Body of pancreas (tissue), 4 donors: Measurements from ENCODE around the gene MEF2D. TPM values are rescaled to one million over a fixed set of nuclear protein-coding genes. Genes with fewer than 3 reads are reported as not detected.

ENCODE experiments used
- ATAC-seq: fragments of 150-250 bp; one replicate; pipeline ENCODE4 v1.9.1; 2016
- DNase-seq, 4 donors: peaks; one replicate each; pipeline ENCODE4 v3.0.0-alpha.2; 2019
- H3K27ac ChIP-seq, 4 donors: fragments of 200-600 bp; sonication (generic); 1 replicate in 3 of 4; 2 replicates in 1 of 4; pipeline versions ENCODE4 v1.5.1 to v1.6.1; 2016 to 2019; ENCODE audit warnings: mild to moderate bottlenecking in 1 of 4, mixed read lengths in 1 of 4, moderate library complexity in 1 of 4
- H3K27me3 ChIP-seq, 2 donors: fragments of 200-600 bp; sonication (generic); one replicate each; pipeline ENCODE4 v1.6.0; 2016; ENCODE audit warnings: mild to moderate bottlenecking in 1 of 2
- H3K36me3 ChIP-seq, 2 donors: fragments of 200-600 bp; sonication (generic); replicated peaks in 1 of 2; 2 replicates each; pipeline ENCODE4 v1.5.1; 2016; ENCODE audit warnings: low read depth in 2 of 2; ENCODE audit not compliant: insufficient read depth in 1 of 2
- H3K4me1 ChIP-seq: fragments of 200-600 bp; sonication (generic); one replicate; pipeline ENCODE4 v1.6.0; 2016
- H3K4me3 ChIP-seq, 2 donors: fragments of 200-600 bp; sonication (generic); 1 replicate in 1 of 2; 2 replicates in 1 of 2; pipeline ENCODE4 v1.5.1; 2016 to 2019
- H3K9me3 ChIP-seq, 3 donors: fragments of 200-600 bp; sonication (generic); 1 replicate in 2 of 3; 2 replicates in 1 of 3; pipeline ENCODE4 v1.5.1; 2016
- POLR2A ChIP-seq, 3 donors: fragments of 450-650 bp; IDR thresholded peaks; one replicate each; pipeline ENCODE4 v1.6.1; 2016; ENCODE audit warnings: antibody characterized with exemption in 3 of 3, mild to moderate bottlenecking in 2 of 3
- WGBS, 2 donors: methylation state at CpG; one replicate each; pipeline ENCODE4 v1.1.5; 2017; 5-methylcytosine and 5-hydroxymethylcytosine counted together
- intact Hi-C: fragments of 100-400 bp; cut with DNase I; formaldehyde crosslinking; loops from one replicate; pipeline ENCODE4 v1.15.1; 2023
- total RNA-seq, 2 donors: library from RNA; depleted of rRNA; stranded (reverse); fragments of >200 nt; gene quantifications; one replicate each; pipeline ENCODE4 v1.1.0, GENCODE V29; 2016
- TF ChIP-seq, protein P1 (sequence below), 7 experiments: fragments of 450-650 bp in 4 of 7; fragments of 200-600 bp in 3 of 7; sonication (generic) in 3 of 7; IDR thresholded peaks; one replicate each; pipeline ENCODE4 v1.5.1; 2016 to 2019; ENCODE audit warnings: antibody characterized with exemption in 7 of 7

The MEF2D gene
- total RNA-seq, 2 donors from 2014 or later, result 15.6 to 18.1 TPM

DNA sequence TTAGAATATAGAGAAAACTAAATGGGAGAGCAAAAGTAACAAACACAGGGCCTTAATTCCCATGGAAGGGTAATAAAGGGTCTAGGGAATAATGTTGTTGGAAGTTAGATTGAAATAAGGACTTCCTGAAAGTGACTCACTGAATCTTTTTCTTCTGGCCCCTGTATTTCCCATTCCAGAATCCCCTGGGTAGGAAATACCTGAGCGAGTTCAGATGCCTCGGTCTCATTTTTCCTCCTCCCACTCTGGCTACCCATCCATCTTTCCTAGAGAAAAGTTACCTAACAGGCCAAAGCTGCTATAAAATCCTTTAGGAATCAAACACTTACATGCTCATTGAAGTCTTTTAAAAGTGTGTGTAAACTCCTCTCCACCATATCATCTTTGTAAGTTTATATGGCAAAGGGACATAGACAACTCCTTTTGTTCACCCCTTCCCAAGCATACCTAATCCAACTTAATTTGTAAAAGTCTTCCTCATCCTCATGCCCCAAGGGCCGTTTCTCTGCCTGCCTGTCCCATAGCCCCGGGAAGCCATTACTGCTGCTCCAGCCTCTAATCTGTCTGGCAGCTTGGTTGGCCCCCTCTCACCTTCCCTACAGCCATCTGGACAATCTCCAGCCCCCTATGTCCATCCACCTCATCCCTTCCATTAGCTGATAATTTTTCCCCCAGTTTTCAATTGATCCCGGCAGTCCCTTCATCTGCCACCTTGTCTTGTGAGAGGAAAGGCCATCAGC is 3.3 kb upstream of the MEF2D start:
- intact Hi-C loops, result no loop called here
- Histone ChIP-seq H3K4me3 (no peak overlapping the region), H3K27me3 (no peaks in the 10 kb centered on the region), H3K27ac (peak overlapping the region; percentile 99 to 100 (median 100)), H3K4me1 (peaks cover 50% of the 10 kb centered on the region), H3K9me3 (no peaks in the 10 kb centered on the region), H3K36me3 (no peaks in the 10 kb centered on the region)
- 64 to 68% methylated on average over 5 of the region's 5 CpGs for WGBS, 2 donors
- TF ChIP-seq POLR2A (IDR thresholded peaks at IDR 0.05), result no peak
- DNase-seq (no peak), ATAC-seq (no peak)

DNA sequence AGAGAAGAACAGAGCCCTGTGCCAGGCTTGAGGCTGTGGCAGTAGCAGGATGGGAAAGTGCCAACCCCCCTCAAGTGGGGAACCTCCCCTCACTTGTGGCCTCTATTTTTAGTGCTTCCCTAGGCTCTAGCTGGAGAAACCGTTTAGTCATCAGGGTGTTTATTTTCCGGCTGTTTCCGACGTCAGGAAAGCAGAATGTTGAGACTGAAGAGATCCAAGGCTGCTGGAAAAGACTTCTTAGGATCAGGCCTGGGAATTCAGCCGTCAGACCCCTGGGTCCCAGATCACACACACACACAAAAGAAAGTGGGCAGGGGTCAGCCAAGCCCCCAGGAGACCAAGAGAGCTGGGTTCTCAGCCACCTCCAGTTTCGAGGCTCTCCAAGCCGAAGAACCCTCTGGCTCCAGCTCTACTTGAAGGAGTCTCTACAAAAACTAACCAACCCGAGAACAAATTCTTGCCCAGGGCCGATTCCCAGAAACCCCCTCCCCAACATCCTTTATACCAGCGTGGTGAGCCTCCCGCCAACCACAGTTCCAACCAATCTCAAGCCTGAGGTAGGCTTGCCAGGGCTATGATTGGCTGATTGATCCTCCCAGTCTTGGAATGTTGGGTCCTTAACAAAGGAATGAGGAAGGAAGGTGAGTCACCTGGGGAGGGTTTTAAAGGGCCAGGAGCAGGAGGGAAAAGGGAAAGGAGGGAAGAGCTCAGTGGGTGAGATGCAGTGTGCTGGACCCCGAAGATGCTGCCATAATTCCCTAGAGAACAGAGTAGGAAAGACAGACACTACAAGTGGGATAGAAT is 2.5 kb upstream of the MEF2D start:
- DNase-seq (peak; percentile 59 to 82 (median 74)), ATAC-seq (peak; percentile 11)
- no peak overlapping the region for H3K4me3 ChIP-seq
- TF ChIP-seq POLR2A (IDR thresholded peaks at IDR 0.05), result peak; percentile 11 to 63 (median 19)
- TF ChIP-seq, protein P1, sequence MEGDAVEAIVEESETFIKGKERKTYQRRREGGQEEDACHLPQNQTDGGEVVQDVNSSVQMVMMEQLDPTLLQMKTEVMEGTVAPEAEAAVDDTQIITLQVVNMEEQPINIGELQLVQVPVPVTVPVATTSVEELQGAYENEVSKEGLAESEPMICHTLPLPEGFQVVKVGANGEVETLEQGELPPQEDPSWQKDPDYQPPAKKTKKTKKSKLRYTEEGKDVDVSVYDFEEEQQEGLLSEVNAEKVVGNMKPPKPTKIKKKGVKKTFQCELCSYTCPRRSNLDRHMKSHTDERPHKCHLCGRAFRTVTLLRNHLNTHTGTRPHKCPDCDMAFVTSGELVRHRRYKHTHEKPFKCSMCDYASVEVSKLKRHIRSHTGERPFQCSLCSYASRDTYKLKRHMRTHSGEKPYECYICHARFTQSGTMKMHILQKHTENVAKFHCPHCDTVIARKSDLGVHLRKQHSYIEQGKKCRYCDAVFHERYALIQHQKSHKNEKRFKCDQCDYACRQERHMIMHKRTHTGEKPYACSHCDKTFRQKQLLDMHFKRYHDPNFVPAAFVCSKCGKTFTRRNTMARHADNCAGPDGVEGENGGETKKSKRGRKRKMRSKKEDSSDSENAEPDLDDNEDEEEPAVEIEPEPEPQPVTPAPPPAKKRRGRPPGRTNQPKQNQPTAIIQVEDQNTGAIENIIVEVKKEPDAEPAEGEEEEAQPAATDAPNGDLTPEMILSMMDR (IDR thresholded peaks at IDR 0.05), result no peak
- WGBS, 2 donors, result 23 to 24% methylated on average over 6 to 12 of the region's 12 CpGs
- peak overlapping the region; percentile 99 to 100 (median 100) for H3K27ac ChIP-seq
- intact Hi-C loops, result no loop called here
- no peaks in the 10 kb centered on the region for H3K36me3 ChIP-seq
- H3K27me3 ChIP-seq, result no peaks in the 10 kb centered on the region
- H3K4me1 ChIP-seq, result peaks cover 58% of the 10 kb centered on the region
- no peaks in the 10 kb centered on the region for H3K9me3 ChIP-seq

DNA sequence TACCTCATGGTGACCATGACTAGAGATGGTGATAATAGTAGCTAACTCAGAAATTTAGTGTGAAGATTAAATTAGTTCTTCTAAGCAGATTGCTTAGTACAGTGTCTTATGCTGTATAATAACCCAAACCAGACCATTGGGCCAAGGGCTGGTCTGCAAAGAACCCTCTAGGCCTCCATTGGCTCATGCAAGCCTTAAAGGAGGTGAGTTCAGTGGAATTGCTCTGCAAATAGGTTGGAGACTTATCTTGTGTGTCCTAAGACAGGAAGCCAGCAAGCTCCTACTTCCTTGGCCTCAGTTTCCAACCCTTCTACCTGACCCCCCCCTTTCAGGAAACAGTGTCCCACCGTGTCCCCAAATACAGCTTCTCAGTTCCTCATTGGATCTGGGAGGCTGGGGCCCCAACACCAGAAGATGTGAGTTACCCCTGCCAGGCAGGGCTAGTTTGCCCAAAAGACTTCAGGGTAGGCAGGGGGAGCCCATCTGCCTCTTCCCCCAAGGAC is 1.9 kb upstream of the MEF2D start:
- TF ChIP-seq, protein P1 (IDR thresholded peaks at IDR 0.05), result no peak
- TF ChIP-seq POLR2A (IDR thresholded peaks at IDR 0.05), result peak in 1 of 3 donors; percentile 28
- H3K36me3 ChIP-seq, result no peaks in the 10 kb centered on the region
- H3K9me3 ChIP-seq, result no peaks in the 10 kb centered on the region
- peak overlapping the region; percentile 99 to 100 (median 100) for H3K27ac ChIP-seq
- WGBS, 2 donors, result 44 to 75% methylated on average over 1 of the region's 1 CpG
- H3K4me1 ChIP-seq, result peaks cover 65% of the 10 kb centered on the region
- DNase-seq (no peak), ATAC-seq (no peak)
- no peaks in the 10 kb centered on the region for H3K27me3 ChIP-seq
- intact Hi-C loops, result no loop called here
- H3K4me3 ChIP-seq, result no peak overlapping the region

DNA sequence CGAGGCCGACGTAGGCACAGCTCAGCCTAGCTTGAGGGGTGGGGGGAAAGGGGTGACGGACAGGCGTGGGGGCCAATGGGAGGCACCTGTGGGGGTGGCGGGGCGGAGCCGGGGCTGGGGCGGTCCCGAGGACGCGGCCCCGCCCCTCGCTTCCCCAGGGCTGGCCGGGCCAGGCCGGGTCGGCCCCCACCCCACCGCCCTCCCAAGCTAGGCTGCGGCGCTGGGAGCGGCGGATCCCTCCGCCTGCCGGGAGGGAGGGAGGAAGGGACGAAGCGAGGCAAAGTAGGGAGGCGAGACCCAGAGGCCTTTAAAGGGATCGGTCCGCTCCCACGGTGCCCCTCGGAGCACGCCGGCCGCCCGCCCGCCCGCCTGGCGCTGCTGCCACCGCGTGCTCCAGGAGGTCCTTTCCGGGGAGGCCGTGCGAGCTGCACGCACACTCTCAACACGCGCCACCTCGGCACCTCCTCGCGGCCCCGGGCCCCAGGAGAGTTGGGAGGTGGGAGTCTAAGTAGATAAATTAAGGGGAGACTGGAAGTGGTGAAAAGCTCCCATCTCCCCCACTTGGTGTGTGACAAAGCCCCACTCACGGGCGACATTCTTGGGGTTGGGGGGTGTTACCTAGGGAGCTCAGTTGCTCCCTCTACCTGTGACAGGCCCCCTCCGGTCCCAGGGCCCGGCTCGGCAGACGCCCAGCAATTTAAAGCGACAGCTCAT is 375 bp upstream of the MEF2D start:
- peaks cover 76% of the 10 kb centered on the region for H3K4me1 ChIP-seq
- intact Hi-C loops, result no loop called here

More for the DNA sequence above, 375 bp upstream of the MEF2D start:
- no peaks in the 10 kb centered on the region for H3K9me3 ChIP-seq
- peak; percentile 81 for ATAC-seq
- peak; percentile 94 to 96 (median 94) for DNase-seq
- peak; percentile 94 to 97 (median 96) for TF ChIP-seq POLR2A (IDR thresholded peaks at IDR 0.05)
- TF ChIP-seq, protein P1 (IDR thresholded peaks at IDR 0.05), result peak; percentile 33 to 68 (median 67)
- H3K4me3 ChIP-seq, result peak overlapping the region in 1 of 2 donors; percentile 91
- H3K36me3 ChIP-seq, result no peaks in the 10 kb centered on the region
- H3K27ac ChIP-seq, result peak overlapping the region; percentile 99 to 100 (median 100)
- WGBS, 2 donors, result 0 to 1% methylated on average over 16 to 30 of the region's 57 CpGs
- no peaks in the 10 kb centered on the region for H3K27me3 ChIP-seq
